GM23338 (cell line): Measurements from ENCODE around the gene BTBD9. TPM values are rescaled to one million over a fixed set of nuclear protein-coding genes. Genes with fewer than 3 reads are reported as not detected.

ENCODE experiments used
- ATAC-seq: fragments of 200-7000 bp; cut with Tn5 transposase; 3 replicates; pipeline ENCODE4 v1.9.1; 2020
- DNase-seq: peaks from one replicate; pipeline ENCODE4 v3.0.0-alpha.2; 2015; ENCODE audit warnings: low spot score
- H2AFZ ChIP-seq: fragments of 200-600 bp; sonication (generic); 2 replicates; pipeline ENCODE4 v1.8.0; 2016; ENCODE audit warnings: antibody characterized with exemption, mild to moderate bottlenecking, moderate library complexity
- H3F3A ChIP-seq: fragments of 200-600 bp; sonication (generic); replicated peaks from 2 replicates; pipeline ENCODE4 v1.8.0; 2017; ENCODE audit warnings: antibody characterized with exemption, mixed run types, low read depth
- H3K27ac ChIP-seq: fragments of 200-600 bp; sonication (generic); 2 replicates; pipeline ENCODE4 v1.6.1; 2016; ENCODE audit warnings: low read depth
- H3K27me3 ChIP-seq: fragments of 200-600 bp; sonication (generic); 2 replicates; pipeline ENCODE4 v1.8.0; 2016; ENCODE audit warnings: mild to moderate bottlenecking, mixed run types, moderate library complexity; ENCODE audit not compliant: insufficient read depth
- H3K36me3 ChIP-seq: fragments of 200-600 bp; sonication (generic); 2 replicates; pipeline ENCODE4 v1.8.0; 2016; ENCODE audit warnings: mild to moderate bottlenecking; ENCODE audit not compliant: insufficient read depth
- H3K4me1 ChIP-seq: fragments of 200-600 bp; sonication (generic); 2 replicates; pipeline ENCODE4 v1.8.0; 2016; ENCODE audit warnings: mild to moderate bottlenecking, moderate library complexity; ENCODE audit not compliant: insufficient read depth
- H3K4me2 ChIP-seq: fragments of 200-600 bp; sonication (generic); 2 replicates; pipeline ENCODE4 v1.7.1; 2017; ENCODE audit warnings: mixed run types
- H3K4me3 ChIP-seq: fragments of 200-600 bp; sonication (generic); 2 replicates; pipeline ENCODE4 v1.6.1; 2016; ENCODE audit warnings: mixed run types
- H3K79me2 ChIP-seq: fragments of 200-600 bp; sonication (generic); replicated peaks from 2 replicates; pipeline ENCODE4 v1.8.0; 2017; ENCODE audit warnings: mild to moderate bottlenecking; ENCODE audit not compliant: insufficient read depth
- H3K9me2 ChIP-seq: fragments of 200-600 bp; sonication (generic); 2 replicates; pipeline ENCODE4 v1.8.0; 2017; ENCODE audit not compliant: insufficient read depth
- H4K20me1 ChIP-seq: fragments of 200-600 bp; sonication (generic); replicated peaks from 2 replicates; pipeline ENCODE4 v1.8.0; 2017; ENCODE audit warnings: mild to moderate bottlenecking; ENCODE audit not compliant: insufficient read depth
- H3K27ac Mint-ChIP-seq: 2 replicates; pipeline ENCODE4 v1.8.0; 2020; ENCODE audit warnings: inconsistent platforms, mild to moderate bottlenecking, moderate library complexity, mixed read lengths
- H3K27me3 Mint-ChIP-seq: 3 replicates; pipeline ENCODE4 v1.8.0; 2022; ENCODE audit warnings: low read depth, mild to moderate bottlenecking, moderate library complexity, mixed read lengths, inconsistent platforms; ENCODE audit not compliant: insufficient read depth, poor library complexity
- H3K36me3 Mint-ChIP-seq: 3 replicates; pipeline ENCODE4 v1.8.0; 2021; ENCODE audit warnings: low read depth, mild to moderate bottlenecking, inconsistent platforms, moderate library complexity, mixed read lengths
- H3K4me1 Mint-ChIP-seq: 3 replicates; pipeline ENCODE4 v1.8.0; 2020; ENCODE audit warnings: mild to moderate bottlenecking, inconsistent platforms, mixed read lengths
- H3K4me3 Mint-ChIP-seq: 3 replicates; pipeline ENCODE4 v1.8.0; 2021; ENCODE audit warnings: moderate library complexity, mild to moderate bottlenecking, inconsistent platforms, mixed read lengths
- H3K9me3 Mint-ChIP-seq: 3 replicates; pipeline ENCODE4 v1.8.0; 2020; ENCODE audit warnings: moderate library complexity, mild to moderate bottlenecking, inconsistent platforms, mixed read lengths
- CREB1 ChIP-seq: fragments of 250-450 bp; sonication (Bioruptor Pico); IDR thresholded peaks from 2 replicates; pipeline ENCODE4 v1.5.0; 2020; ENCODE audit warnings: low read depth, mild to moderate bottlenecking, moderate library complexity
- ETS1 ChIP-seq: IDR thresholded peaks from 2 replicates; pipeline ENCODE4 v1.6.1; 2016; ENCODE audit warnings: antibody characterized with exemption
- EZH2 ChIP-seq: fragments of 200-600 bp; sonication (generic); IDR thresholded peaks from one replicate; pipeline ENCODE4 v1.8.0; 2017; ENCODE audit warnings: antibody characterized with exemption, mild to moderate bottlenecking, low read depth; ENCODE audit not compliant: unreplicated experiment
- EZH2phosphoT487 ChIP-seq: fragments of 200-600 bp; sonication (generic); IDR thresholded peaks from one replicate; pipeline ENCODE4 v1.8.1; 2018; ENCODE audit warnings: antibody characterized with exemption; ENCODE audit not compliant: unreplicated experiment
- JUNB ChIP-seq: IDR thresholded peaks from one replicate; pipeline ENCODE4 v1.6.1; 2016; ENCODE audit warnings: antibody characterized with exemption; ENCODE audit not compliant: unreplicated experiment
- POLR2AphosphoS5 ChIP-seq: IDR thresholded peaks from 2 replicates; pipeline ENCODE4 v1.6.1; 2016; ENCODE audit warnings: antibody characterized with exemption, low read depth
- STAT1 ChIP-seq: IDR thresholded peaks from one replicate; pipeline ENCODE4 v1.6.1; 2016; ENCODE audit warnings: antibody characterized with exemption; ENCODE audit not compliant: unreplicated experiment
- ZNF114 ChIP-seq: fragments of 250-450 bp; sonication (Bioruptor Pico); IDR thresholded peaks from 2 replicates; pipeline ENCODE4 v1.5.0; 2020; ENCODE audit warnings: mild to moderate bottlenecking, moderate library complexity
- ZNF331 ChIP-seq: fragments of 250-450 bp; sonication (Bioruptor Pico); IDR thresholded peaks from 2 replicates; pipeline ENCODE4 v1.5.0; 2020; ENCODE audit warnings: low read depth, mild to moderate bottlenecking, moderate library complexity
- ZNF462 ChIP-seq: fragments of 250-450 bp; sonication (Bioruptor Pico); IDR thresholded peaks from 2 replicates; pipeline ENCODE4 v1.5.0; 2020; ENCODE audit warnings: mild to moderate bottlenecking, moderate library complexity
- polyA plus RNA-seq: library from polyadenylated mRNA; unstranded; fragments of >200 nt; fragmentation: Nextera tagmentation; extraction: Ambion mirVana; gene quantifications from 2 replicates; pipeline ENCODE4 v1.2.1, GENCODE V29; 2016
- total RNA-seq: library from RNA; depleted of rRNA; stranded (reverse); fragments of >200 nt; shearing (Covaris generic); gene quantifications from 2 replicates; pipeline ENCODE4 v1.2.3, GENCODE V29; 2014

The BTBD9 gene
- total and polyA plus RNA-seq, 2 experiments from 2014 or later = 4.2 to 5.3 TPM

GRCh38 chr6:38168699-38169098 lies 471.0 kb downstream of the BTBD9 start (continued):
- no peak for TF ChIP-seq ETS1
- TF ChIP-seq ZNF331 (CRISPR knock-in tag) = no peak
- TF ChIP-seq JUNB = no peak
- no peak for TF ChIP-seq STAT1
- no peak for TF ChIP-seq ZNF462 (CRISPR knock-in tag)
- TF ChIP-seq EZH2 = no peak
- no peak for TF ChIP-seq EZH2phosphoT487
- no peak for TF ChIP-seq POLR2AphosphoS5
- TF ChIP-seq ZNF114 (CRISPR knock-in tag) = no peak

- Histone ChIP-seq H3K27me3 (no peaks in the 10 kb centered on the region), H3K4me1 (peaks cover 11% of the 10 kb centered on the region; the same call in 1 of the 2 replicates), H3K9me2 (no peaks in the 10 kb centered on the region), H3K4me2 (no peak overlapping the region), H3K4me3 (no peak overlapping the region), H3K79me2 (no peaks in the 10 kb centered on the region), H2AFZ (no peak overlapping the region), H4K20me1 (no peaks in the 10 kb centered on the region), H3K27ac (no peak overlapping the region), H3K36me3 (no peaks in the 10 kb centered on the region), H3F3A (no peaks in the 10 kb centered on the region)
- DNase-seq = no peak
- peaks cover 21% of the 10 kb centered on the region for H3K27me3 Mint-ChIP-seq
- H3K36me3 Mint-ChIP-seq = peaks cover 2% of the 10 kb centered on the region; the same call in 1 of the 3 replicates
- TF ChIP-seq ZNF331 (CRISPR knock-in tag) (no peak), JUNB (no peak), CREB1 (no peak)
- H3K9me3 Mint-ChIP-seq = no peaks in the 10 kb centered on the region; the same call in 2 of the 3 replicates
- no peak overlapping the region for H3K4me3 Mint-ChIP-seq
- H3K4me1 Mint-ChIP-seq = peaks cover 42% of the 10 kb centered on the region
- no peak overlapping the region for H3K27ac Mint-ChIP-seq
- ATAC-seq = no peak
These were observed 471.6 kb downstream of the BTBD9 start for GRCh38 chr6:38168126-38168525.
